B cell (primary cell): ENCODE data around the gene ADAMTS2. TPM values are rescaled to one million over a fixed set of nuclear protein-coding genes. Genes with fewer than 3 reads are reported as not detected.

Experiments
- ATAC-seq: fragments of 200-7000 bp; cut with Tn5 transposase; one replicate; pipeline ENCODE4 v1.10.0; 2021; ENCODE audit warnings: low read depth, mild to moderate bottlenecking, moderate number of reproducible peaks, moderate library complexity
- CTCF ChIA-PET: fragments of 350-600 bp; sonication (Branson Sonifier 250); formaldehyde crosslinking; loops from one replicate; lab custom pipeline; 2021; ENCODE audit warnings: antibody characterized with exemption, inconsistent platforms; lab: Charles Lee
- POLR2A ChIA-PET: fragments of 350-600 bp; sonication (Branson Sonifier 250); formaldehyde crosslinking; loops from one replicate; lab custom pipeline; 2021; ENCODE audit warnings: antibody characterized with exemption; lab: Charles Lee
- DNase-seq: peaks from one replicate; pipeline ENCODE4 v3.0.0; 2013
- H2AFZ ChIP-seq: 2 replicates; pipeline ENCODE4 v1.6.1; 2012; ENCODE audit warnings: mild to moderate bottlenecking, low read depth, low read length; ENCODE audit not compliant: insufficient read depth, poor library complexity, severe bottlenecking
- H3K27ac ChIP-seq, 2 donors: 1 replicate in 1 of 2; 2 replicates in 1 of 2; pipeline ENCODE4 v1.5.1; 2012 to 2013; ENCODE audit warnings: low read length in 2 of 2, mild to moderate bottlenecking in 2 of 2, moderate library complexity in 1 of 2
- H3K27me3 ChIP-seq, 4 experiments: fragments of 200-600 bp in 1 of 4; sonication (generic) in 1 of 4; replicated peaks in 1 of 4; 1 replicate in 2 of 4; 2 replicates in 2 of 4; pipeline versions ENCODE4 v1.6.1 to v1.7.0; 2013 to 2016; ENCODE audit warnings: low read length in 3 of 4, mild to moderate bottlenecking in 2 of 4, mixed read lengths in 1 of 4, moderate library complexity in 1 of 4; ENCODE audit not compliant: insufficient read depth in 4 of 4, control insufficient read depth in 3 of 4; ENCODE audit errors: control extremely low read depth in 1 of 4
- H3K36me3 ChIP-seq, 2 experiments: replicated peaks in 1 of 2; 1 replicate in 1 of 2; 2 replicates in 1 of 2; pipeline versions ENCODE4 v1.6.1 to v1.7.1; 2013; ENCODE audit warnings: low read length in 1 of 2; ENCODE audit not compliant: insufficient read depth in 2 of 2, control insufficient read depth in 1 of 2; ENCODE audit errors: control extremely low read depth in 1 of 2, extremely low read depth in 1 of 2
- H3K4me1 ChIP-seq, 2 donors: fragments of 200-600 bp in 1 of 2; sonication (generic) in 1 of 2; 1 replicate in 1 of 2; 2 replicates in 1 of 2; pipeline versions ENCODE4 v1.5.1 to v1.6.1; 2013 to 2017; ENCODE audit warnings: low read length in 2 of 2; ENCODE audit not compliant: control insufficient read depth in 2 of 2, insufficient read depth in 2 of 2
- H3K4me2 ChIP-seq: replicated peaks from 2 replicates; pipeline ENCODE3; 2012; ENCODE audit warnings: mild to moderate bottlenecking, low read depth, low read length; ENCODE audit not compliant: poor library complexity, severe bottlenecking
- H3K4me3 ChIP-seq, 5 experiments: fragments of 200-600 bp in 1 of 5; sonication (generic) in 1 of 5; 1 replicate in 3 of 5; 2 replicates in 2 of 5; pipeline versions ENCODE4 v1.5.1 to v1.7.0; 2011 to 2016; ENCODE audit warnings: low read length in 4 of 5, mild to moderate bottlenecking in 4 of 5, low read depth in 2 of 5, control low read depth in 1 of 5, moderate library complexity in 1 of 5; ENCODE audit not compliant: insufficient read depth in 1 of 5; ENCODE audit errors: control extremely low read depth in 1 of 5, extremely low read depth in 1 of 5
- H3K79me2 ChIP-seq: fragments of 200-600 bp; sonication (generic); one replicate; pipeline ENCODE4 v1.6.0; 2016; ENCODE audit warnings: low read length; ENCODE audit not compliant: control insufficient read depth, insufficient read depth
- H3K9ac ChIP-seq: fragments of 200-600 bp; sonication (generic); 2 replicates; pipeline ENCODE4 v1.6.1; 2017; ENCODE audit warnings: mild to moderate bottlenecking, low read length, moderate library complexity
- H3K9me3 ChIP-seq, 3 donors: one replicate each; pipeline versions ENCODE4 v1.6.1 to v1.7.1; 2013; ENCODE audit warnings: low read length in 2 of 3; ENCODE audit not compliant: control insufficient read depth in 2 of 3, insufficient read depth in 1 of 3; ENCODE audit errors: control extremely low read depth in 1 of 3
- H4K20me1 ChIP-seq: 2 replicates; pipeline ENCODE4 v1.6.0; 2012; ENCODE audit warnings: mild to moderate bottlenecking, low read length; ENCODE audit not compliant: insufficient read depth, control insufficient read depth, poor library complexity, severe bottlenecking
- H3K27ac Mint-ChIP-seq: one replicate; pipeline ENCODE4 v1.8.0; 2021; ENCODE audit warnings: mixed read lengths
- H3K27me3 Mint-ChIP-seq: one replicate; pipeline ENCODE4 v1.8.0; 2021; ENCODE audit warnings: mixed read lengths
- H3K4me1 Mint-ChIP-seq: one replicate; pipeline ENCODE4 v1.8.0; 2021; ENCODE audit warnings: mixed read lengths
- H3K4me3 Mint-ChIP-seq: one replicate; pipeline ENCODE4 v1.8.0; 2021; ENCODE audit warnings: mixed read lengths
- H3K9me3 Mint-ChIP-seq: one replicate; pipeline ENCODE4 v1.8.0; 2022; ENCODE audit warnings: mixed read lengths; ENCODE audit not compliant: insufficient read depth
- CTCF ChIP-seq: fragments of 200-600 bp; IDR thresholded peaks from one replicate; pipeline ENCODE4 v1.8.0; 2022; ENCODE audit warnings: antibody characterized with exemption, mild to moderate bottlenecking
- EZH2 ChIP-seq: IDR thresholded peaks from 2 replicates; pipeline ENCODE4 v1.6.1; 2012; ENCODE audit warnings: borderline replicate concordance, low read depth, mild to moderate bottlenecking, moderate library complexity, low read length; ENCODE audit not compliant: insufficient read depth, poor library complexity, severe bottlenecking
- WGBS: methylation state at CpG from one replicate; pipeline ENCODE4 v1.1.5; 2013; ENCODE audit warnings: missing lambda C conversion rate; ENCODE audit not compliant: insufficient coverage; 5-methylcytosine and 5-hydroxymethylcytosine counted together
- intact Hi-C: fragments of 100-400 bp; cut with micrococcal nuclease; formaldehyde crosslinking; loops from one replicate; pipeline ENCODE4 v1.10.0; 2022
- polyA plus RNA-seq: library from polyadenylated mRNA; depleted of rRNA; stranded (reverse); fragments of >200 nt; gene quantifications from 2 replicates; pipeline ENCODE4 v1.2.3, GENCODE V29; 2012
- total RNA-seq, 2 donors: library from RNA; stranded (reverse); fragments of 120-200 nt in 1 of 2; gene quantifications; 1 replicate in 1 of 2; 2 replicates in 1 of 2; pipeline versions ENCODE4 v1.2.3 to v1.2.4, GENCODE V29; 2013 to 2022

Gene ADAMTS2
- total and polyA plus RNA-seq, 2 donors (not counting 1 experiment from before 2014, with no cell fraction given) = not detected

DNA sequence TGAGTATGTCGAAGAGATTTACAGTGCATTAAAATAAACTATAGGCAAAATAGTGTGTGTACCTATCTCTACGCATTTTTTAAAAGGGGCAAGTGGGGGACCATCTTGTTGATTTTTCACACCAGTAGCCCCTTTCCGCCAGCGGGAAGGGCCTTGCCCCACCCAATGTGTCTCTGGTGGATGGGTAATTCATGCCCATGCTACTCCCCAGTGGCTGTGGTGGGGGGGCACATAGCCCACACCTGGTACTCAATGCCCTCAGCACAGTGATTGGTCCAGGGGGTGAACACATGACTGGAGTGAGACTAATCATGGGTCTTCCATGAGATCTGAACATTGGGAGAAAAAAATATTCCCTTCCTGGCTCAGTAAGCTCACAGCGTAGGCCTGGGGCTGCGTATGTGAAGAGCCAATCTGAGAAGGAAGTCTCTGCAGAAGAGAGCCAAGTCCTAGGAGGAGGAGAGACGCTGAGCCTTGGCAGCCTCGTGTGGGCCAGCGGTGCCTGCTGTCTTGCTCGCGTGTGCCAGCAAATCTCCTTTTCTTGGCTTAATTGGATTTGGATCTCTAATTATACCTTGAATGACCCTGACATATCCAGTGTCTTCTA is 103.4 kb downstream of the ADAMTS2 start:
- no peaks in the 10 kb centered on the region for H3K79me2 ChIP-seq
- no peak overlapping the region for H3K9ac ChIP-seq
- DNase-seq (no peak), ATAC-seq (no peak)
- Mint-ChIP-seq H3K9me3 (peaks cover 8% of the 10 kb centered on the region), H3K4me3 (no peak overlapping the region), H3K27me3 (peaks cover 21% of the 10 kb centered on the region), H3K4me1 (no peaks in the 10 kb centered on the region), H3K27ac (no peak overlapping the region)
- H3K4me1 ChIP-seq = no peaks in the 10 kb centered on the region
- H3K27me3 ChIP-seq = no peaks in the 10 kb centered on the region
- intact Hi-C loops = no loop called here
- no peaks in the 10 kb centered on the region for H3K36me3 ChIP-seq
- no peaks in the 10 kb centered on the region for H4K20me1 ChIP-seq
- no peak overlapping the region for H3K4me3 ChIP-seq
- no peak overlapping the region for H3K4me2 ChIP-seq
- ChIA-PET POLR2A (no interaction called here), CTCF (no interaction called here)
- no peak overlapping the region for H2AFZ ChIP-seq
- TF ChIP-seq CTCF (no peak), EZH2 (no peak)
- no peak overlapping the region for H3K27ac ChIP-seq
- peaks cover 0 to 26% (median 3%) of the 10 kb centered on the region in 3 donors for H3K9me3 ChIP-seq
- 98% methylated on average over 9 of the region's 11 CpGs for WGBS

DNA sequence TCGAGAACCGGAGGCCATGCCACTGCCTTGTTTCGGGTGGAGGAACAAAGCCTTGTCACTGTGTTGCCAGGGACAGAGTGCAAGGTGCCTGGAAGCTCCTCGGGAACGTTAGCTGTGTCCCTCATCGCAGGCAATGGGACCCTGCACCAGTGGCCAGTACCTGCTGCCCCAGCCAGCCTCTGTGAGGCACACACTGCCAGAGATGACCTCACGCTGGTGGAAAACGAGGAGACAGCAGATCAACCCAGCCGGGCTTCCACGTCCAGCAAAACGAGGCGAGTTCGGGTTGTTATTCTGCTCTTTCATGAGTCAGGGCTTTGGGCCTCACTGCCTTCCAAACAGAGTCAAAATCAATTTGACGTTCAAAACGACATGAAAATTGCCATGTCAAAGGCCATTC is 104.1 kb downstream of the ADAMTS2 start:
- 82% methylated on average over 15 of the region's 15 CpGs for WGBS
- H3K27me3 Mint-ChIP-seq = peaks cover 21% of the 10 kb centered on the region

More for the DNA sequence above, 104.1 kb downstream of the ADAMTS2 start:
- CTCF ChIA-PET = no interaction called here
- intact Hi-C loops = no loop called here
- no peaks in the 10 kb centered on the region for H3K4me1 Mint-ChIP-seq
- H3K27ac ChIP-seq = no peak overlapping the region
- no peaks in the 10 kb centered on the region for H3K4me1 ChIP-seq
- no peak overlapping the region for H3K4me2 ChIP-seq
- H3K4me3 Mint-ChIP-seq = no peak overlapping the region
- ATAC-seq (no peak), DNase-seq (no peak)
- H3K36me3 ChIP-seq = no peaks in the 10 kb centered on the region
- H2AFZ ChIP-seq = no peak overlapping the region
- H3K27ac Mint-ChIP-seq = no peak overlapping the region
- POLR2A ChIA-PET = no interaction called here
- H3K4me3 ChIP-seq = no peak overlapping the region
- peaks cover 0 to 32% (median 3%) of the 10 kb centered on the region in 3 donors for H3K9me3 ChIP-seq
- H3K27me3 ChIP-seq = no peaks in the 10 kb centered on the region
- no peaks in the 10 kb centered on the region for H4K20me1 ChIP-seq
- peaks cover 3% of the 10 kb centered on the region for H3K9me3 Mint-ChIP-seq
- no peak overlapping the region for H3K9ac ChIP-seq
- TF ChIP-seq EZH2 = no peak
- TF ChIP-seq CTCF = no peak
- H3K79me2 ChIP-seq = no peaks in the 10 kb centered on the region
